GM23248 (cell line): Measurements from ENCODE around the gene IFT25. TPM values are rescaled to one million over a fixed set of nuclear protein-coding genes. Genes with fewer than 3 reads are reported as not detected.
"Not testable (repeated sequence)": the region's sequence is repeated elsewhere in the genome, so short reads cannot be mapped to it uniquely, and the experiment has no call there.

Experiments used
- DNase-seq: peaks from one replicate; pipeline ENCODE4 v3.0.0-alpha.2; 2015
- H2AFZ ChIP-seq: fragments of 200-600 bp; sonication (generic); 2 replicates; pipeline ENCODE4 v1.6.1; 2016; ENCODE audit warnings: antibody characterized with exemption
- H3F3A ChIP-seq: fragments of 200-600 bp; sonication (generic); 2 replicates; pipeline ENCODE4 v1.6.1; 2016; ENCODE audit warnings: mild to moderate bottlenecking, antibody characterized with exemption, mixed run types; ENCODE audit not compliant: insufficient read depth
- H3K27ac ChIP-seq: fragments of 200-600 bp; sonication (generic); 2 replicates; pipeline ENCODE4 v1.5.1; 2016; ENCODE audit warnings: mild to moderate bottlenecking
- H3K27me3 ChIP-seq: fragments of 200-600 bp; sonication (generic); replicated peaks from 2 replicates; pipeline ENCODE4 v1.6.1; 2016; ENCODE audit warnings: mild to moderate bottlenecking; ENCODE audit not compliant: insufficient read depth
- H3K36me3 ChIP-seq: fragments of 200-600 bp; sonication (generic); 2 replicates; pipeline ENCODE4 v1.6.1; 2016; ENCODE audit warnings: low read depth, mild to moderate bottlenecking
- H3K4me1 ChIP-seq: fragments of 200-600 bp; sonication (generic); 2 replicates; pipeline ENCODE4 v1.6.1; 2016; ENCODE audit warnings: mild to moderate bottlenecking; ENCODE audit not compliant: insufficient read depth
- H3K4me2 ChIP-seq: fragments of 200-600 bp; sonication (generic); one replicate; pipeline ENCODE4 v1.6.1; 2016; ENCODE audit warnings: mild to moderate bottlenecking; ENCODE audit not compliant: unreplicated experiment
- H3K4me3 ChIP-seq: fragments of 200-600 bp; sonication (generic); 2 replicates; pipeline ENCODE4 v1.5.1; 2016; ENCODE audit warnings: mild to moderate bottlenecking
- H3K79me2 ChIP-seq: fragments of 200-600 bp; sonication (generic); 2 replicates; pipeline ENCODE4 v1.6.1; 2016; ENCODE audit warnings: mild to moderate bottlenecking; ENCODE audit not compliant: insufficient read depth
- H3K9ac ChIP-seq: fragments of 200-600 bp; sonication (generic); 2 replicates; pipeline ENCODE4 v1.6.1; 2016; ENCODE audit warnings: mild to moderate bottlenecking
- H3K9me2 ChIP-seq: fragments of 200-600 bp; sonication (generic); 2 replicates; pipeline ENCODE4 v1.6.1; 2016; ENCODE audit warnings: mixed run types, mild to moderate bottlenecking, moderate library complexity; ENCODE audit not compliant: insufficient read depth
- H3K9me3 ChIP-seq: fragments of 200-600 bp; sonication (generic); one replicate; pipeline ENCODE4 v1.6.1; 2017; ENCODE audit warnings: low read depth
- H4K20me1 ChIP-seq: fragments of 200-600 bp; sonication (generic); 2 replicates; pipeline ENCODE4 v1.6.0; 2016; ENCODE audit not compliant: insufficient read depth
- EZH2 ChIP-seq: fragments of 200-600 bp; sonication (generic); IDR thresholded peaks from 2 replicates; pipeline ENCODE4 v1.6.1; 2018; ENCODE audit warnings: antibody characterized with exemption, mild to moderate bottlenecking; ENCODE audit not compliant: insufficient read depth, poor library complexity, severe bottlenecking
- EZH2phosphoT487 ChIP-seq: fragments of 200-600 bp; sonication (generic); IDR thresholded peaks from 2 replicates; pipeline ENCODE4 v1.6.1; 2018; ENCODE audit warnings: antibody characterized with exemption, moderate library complexity, mild to moderate bottlenecking, low read depth; ENCODE audit not compliant: insufficient read depth
- WGBS, 2 experiments: methylation state at CpG; one replicate each; pipeline ENCODE4 v1.1.6; 2015 to 2017; ENCODE audit warnings: low lambda C conversion rate in 2 of 2, low coverage in 1 of 2; ENCODE audit errors: missing lambda C conversion rate in 2 of 2; 5-methylcytosine and 5-hydroxymethylcytosine counted together
- in situ Hi-C: fragments of 300-500 bp; cut with MboI; formaldehyde crosslinking; loops from 2 replicates; pipeline ENCODE4 v1.15.0; 2020
- polyA plus RNA-seq: library from polyadenylated mRNA; unstranded; fragments of >200 nt; fragmentation: Nextera tagmentation; extraction: Ambion mirVana; gene quantifications from 2 replicates; pipeline ENCODE4 v1.2.1, GENCODE V29; 2016
- total RNA-seq: library from RNA; depleted of rRNA; stranded (reverse); fragments of >200 nt; shearing (Covaris generic); gene quantifications from 2 replicates; pipeline ENCODE4 v1.2.3, GENCODE V29; 2014; rRNA removed

IFT25 gene
- total RNA-seq, result 5.3 and 18.4 TPM in 2 replicates
- 62.5 and 65.2 TPM in 2 replicates for polyA plus RNA-seq

DNA sequence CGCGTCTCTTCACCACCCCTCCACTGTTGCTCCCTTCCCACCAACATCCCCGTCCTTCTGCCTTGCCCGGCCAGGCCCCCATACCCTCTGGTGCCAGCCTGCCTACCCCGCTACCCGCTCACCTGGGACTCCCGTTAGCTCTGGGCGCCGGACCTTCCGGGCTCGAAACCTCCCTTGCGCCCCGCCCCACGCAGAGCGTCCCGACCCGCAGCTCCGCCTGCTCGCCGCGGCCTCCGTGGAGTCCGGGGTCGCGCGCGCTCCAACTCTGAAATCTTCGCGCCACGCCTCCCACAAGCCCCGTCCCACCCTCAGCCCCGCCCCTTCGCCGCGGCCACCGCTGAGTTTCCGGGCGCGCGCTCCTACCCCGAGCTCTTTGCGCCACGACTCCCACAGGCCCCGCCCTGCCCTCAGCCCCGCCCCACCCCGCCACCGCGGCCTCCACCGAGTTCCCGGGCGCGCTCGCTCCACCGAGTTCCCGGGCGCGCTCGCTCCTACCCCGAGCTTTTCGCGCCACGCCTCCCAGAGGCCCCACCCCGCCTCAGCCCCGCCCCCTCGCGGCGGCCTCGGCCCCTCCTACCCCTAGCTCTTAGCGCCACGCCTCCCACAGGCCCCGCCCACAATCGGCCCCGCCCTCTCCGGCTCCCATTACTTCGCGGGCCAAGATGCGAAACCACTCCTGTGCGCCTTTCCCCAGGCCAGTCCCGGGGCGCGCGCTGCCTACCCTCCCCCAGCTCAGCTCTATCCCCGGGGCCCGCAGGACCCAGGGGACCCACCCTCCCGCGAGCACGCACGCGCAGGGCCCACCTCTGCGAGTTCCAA is at the start of gene IFT25:
Gene IFT25 (minus strand): TSS at position 267 of the 819 bp plus-strand sequence. CDS start 5,617 bp downstream, outside the sequence.
- TF ChIP-seq EZH2phosphoT487 (no peak), EZH2 (no peak)
- Histone ChIP-seq H3K4me3 (peak within 1 kb of the TSS; percentile 97), H3K79me2 (peaks cover 92% of the 10 kb centered on the region), H3K4me2 (peak within 1 kb of the TSS; percentile 92), H3K9ac (peak within 1 kb of the TSS; percentile 95), H4K20me1 (no peaks in the 10 kb centered on the region), H3K36me3 (no peaks in the 10 kb centered on the region), H3F3A (no peaks in the 10 kb centered on the region), H3K27me3 (no peaks in the 10 kb centered on the region), H3K27ac (peak within 1 kb of the TSS; percentile 86), H3K9me2 (peaks cover 6% of the 10 kb centered on the region; the same call in 1 of the 2 replicates), H3K4me1 (peaks cover 25% of the 10 kb centered on the region), H2AFZ (peak within 1 kb of the TSS; percentile 98), H3K9me3 (no peaks in the 10 kb centered on the region)
- in situ Hi-C loops, result no loop called here
- 1 to 2% methylated on average over 27 to 77 of the region's 90 CpGs for WGBS, 2 experiments
- peak; percentile 98 for DNase-seq

DNA sequence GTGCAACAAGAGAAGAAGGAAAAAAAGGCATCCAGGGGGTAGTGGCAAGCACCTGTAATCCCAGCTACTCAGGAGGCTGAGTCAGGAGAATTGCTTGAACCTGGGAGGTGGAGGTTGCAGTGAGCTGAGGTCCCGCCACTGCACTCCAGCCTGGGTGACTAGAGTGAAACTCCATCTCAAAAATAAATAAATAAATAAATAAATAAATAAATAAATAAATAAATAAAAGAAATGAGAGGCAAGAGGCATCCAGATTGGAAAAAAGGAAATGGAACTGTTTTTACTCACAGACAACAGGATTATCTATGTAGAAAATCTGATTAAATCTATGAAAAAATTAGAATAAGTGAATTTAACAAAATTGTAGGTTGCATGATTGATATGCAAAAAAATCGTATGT is 49.0 kb upstream of the IFT25 start:
- H3K9me3 ChIP-seq, H3K27me3 ChIP-seq, H3K79me2 ChIP-seq, H3K4me2 ChIP-seq, in situ Hi-C loops, H3K27ac ChIP-seq, H3K4me1 ChIP-seq, H3K9ac ChIP-seq, H3F3A ChIP-seq, H4K20me1 ChIP-seq, DNase-seq, H3K36me3 ChIP-seq, H2AFZ ChIP-seq, H3K9me2 ChIP-seq, H3K4me3 ChIP-seq: not testable (repeated sequence)
- WGBS, 2 experiments, result 51 to 53% methylated on average over 2 of the region's 2 CpGs

DNA sequence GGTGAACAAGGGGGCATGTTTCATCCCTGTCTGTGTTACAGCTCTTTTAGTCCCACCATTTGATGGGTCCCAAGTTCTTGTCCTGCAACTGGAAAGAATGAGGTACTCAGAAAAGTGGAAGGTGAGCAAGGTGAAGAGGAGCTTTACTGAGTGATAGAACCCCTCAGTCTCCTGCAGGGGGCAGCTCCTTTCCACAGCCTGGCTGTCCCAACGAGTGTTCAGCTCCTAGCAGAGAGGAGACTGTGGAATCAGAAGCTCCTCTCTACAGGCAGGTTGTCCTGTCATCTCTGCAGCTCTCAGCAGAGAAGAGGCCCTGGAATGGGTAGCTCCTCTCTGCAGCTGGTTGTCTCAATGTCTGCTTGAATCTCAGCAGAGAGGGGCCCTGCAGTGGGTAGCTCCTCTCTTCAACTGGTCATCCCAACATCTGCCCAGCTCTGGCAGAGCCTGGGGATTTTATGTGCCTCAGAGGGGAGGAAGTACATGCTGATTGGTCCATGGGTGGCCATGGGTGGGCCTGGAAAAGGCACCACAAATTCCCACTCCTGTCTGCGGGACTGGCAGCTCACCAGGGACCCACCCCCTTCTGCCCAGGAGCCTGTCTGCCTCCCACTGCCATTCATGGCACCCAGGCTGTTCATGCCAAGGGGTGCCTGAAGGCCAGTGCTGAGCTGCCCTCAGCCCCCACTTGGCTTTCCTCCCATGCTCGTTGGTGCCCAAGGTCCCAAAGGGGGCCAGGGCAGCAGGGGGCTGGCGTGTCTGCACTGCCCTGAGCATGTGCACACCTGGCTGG is 46.8 kb upstream of the IFT25 start:
- WGBS, 2 experiments, result 25 to 29% methylated on average over 4 of the region's 4 CpGs
- no peaks in the 10 kb centered on the region for H3K79me2 ChIP-seq

DNA sequence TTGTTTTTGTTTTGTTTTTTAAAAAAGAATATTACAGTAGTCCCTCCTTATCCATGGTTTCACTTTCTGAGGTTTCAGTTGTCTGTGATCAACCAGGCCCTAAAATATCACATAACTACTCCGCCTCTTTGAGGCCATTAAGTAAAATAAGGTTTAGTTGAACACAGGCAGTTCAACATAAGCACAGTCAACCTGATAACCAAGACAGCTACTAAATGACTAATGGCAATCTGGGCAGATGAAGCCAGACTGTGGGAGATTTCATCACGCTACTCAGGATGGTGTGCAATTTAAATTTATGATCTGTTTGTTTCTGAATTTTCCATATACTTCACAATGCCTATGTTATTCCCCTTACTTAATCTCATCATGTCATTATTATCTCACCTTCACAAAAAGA is 42.4 kb upstream of the IFT25 start:
- Histone ChIP-seq H3K4me3 (no peak overlapping the region), H3K4me1 (no peaks in the 10 kb centered on the region), H3K9me2 (no peaks in the 10 kb centered on the region), H3F3A (no peaks in the 10 kb centered on the region), H4K20me1 (no peaks in the 10 kb centered on the region), H3K4me2 (no peak overlapping the region), H3K36me3 (no peaks in the 10 kb centered on the region), H3K27me3 (no peaks in the 10 kb centered on the region), H3K27ac (no peak overlapping the region), H2AFZ (no peak overlapping the region), H3K9ac (no peak overlapping the region), H3K79me2 (no peaks in the 10 kb centered on the region), H3K9me3 (no peaks in the 10 kb centered on the region)
- peak; percentile 24 for DNase-seq
- WGBS, 2 experiments, result 88 to 90% methylated on average over 2 of the region's 2 CpGs
- in situ Hi-C loops, result no loop called here
- no peak for TF ChIP-seq EZH2phosphoT487
- TF ChIP-seq EZH2, result no peak

More for the DNA sequence above, 46.8 kb upstream of the IFT25 start:
- no peak for DNase-seq
- no peaks in the 10 kb centered on the region for H3K36me3 ChIP-seq
- no peaks in the 10 kb centered on the region for H3F3A ChIP-seq
- no peak for TF ChIP-seq EZH2phosphoT487
- TF ChIP-seq EZH2, result no peak
- no peak overlapping the region for H3K4me2 ChIP-seq
- H2AFZ ChIP-seq, result no peak overlapping the region
- no peaks in the 10 kb centered on the region for H3K27me3 ChIP-seq
- H3K9me2 ChIP-seq, result no peaks in the 10 kb centered on the region
- no peaks in the 10 kb centered on the region for H3K9me3 ChIP-seq
- no peak overlapping the region for H3K4me3 ChIP-seq
- no peak overlapping the region for H3K9ac ChIP-seq
- in situ Hi-C loops, result no loop called here
- H3K4me1 ChIP-seq, result no peaks in the 10 kb centered on the region
- no peak overlapping the region for H3K27ac ChIP-seq
- no peaks in the 10 kb centered on the region for H4K20me1 ChIP-seq
